Measurements from ENCODE around the gene RTEL1.

Gene RTEL1

DNA sequence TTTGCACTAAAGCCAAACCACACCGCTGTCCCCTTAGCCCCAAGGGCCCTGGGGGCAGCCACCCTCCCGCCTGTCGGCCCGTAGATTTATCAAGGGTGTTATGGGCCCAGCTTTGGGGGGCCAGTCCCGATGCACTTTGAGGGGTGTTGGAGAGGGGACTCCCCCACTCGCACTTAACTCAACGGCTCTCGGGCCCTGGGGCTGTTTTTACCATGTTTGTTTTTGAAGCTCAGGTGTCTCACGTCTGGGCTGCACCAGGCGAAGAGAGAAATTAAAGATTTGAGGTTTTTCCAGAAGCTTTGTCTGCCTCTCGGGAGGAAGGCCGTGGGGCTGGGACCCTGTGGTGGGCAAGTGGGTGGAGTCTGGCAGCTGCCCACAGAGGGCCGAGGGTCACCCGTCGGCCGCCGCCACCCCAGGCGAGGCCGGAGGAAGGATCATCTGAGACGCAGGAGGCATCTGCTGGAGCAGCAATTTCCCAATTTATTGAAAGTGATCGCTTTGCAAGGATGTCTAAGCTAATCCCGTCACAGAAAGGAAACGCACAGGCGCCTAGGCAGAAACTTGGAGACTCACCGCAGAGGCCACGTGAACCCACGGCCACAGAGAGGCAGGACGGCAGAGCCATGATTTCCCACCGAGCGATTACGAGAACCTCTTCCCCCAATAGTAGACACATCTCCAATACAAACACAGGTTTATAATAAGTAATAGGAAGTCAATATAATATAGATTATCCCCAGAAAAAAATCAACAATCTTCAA is 85.3 kb downstream of the RTEL1 start:
- DNase-seq, result no peak

DNA sequence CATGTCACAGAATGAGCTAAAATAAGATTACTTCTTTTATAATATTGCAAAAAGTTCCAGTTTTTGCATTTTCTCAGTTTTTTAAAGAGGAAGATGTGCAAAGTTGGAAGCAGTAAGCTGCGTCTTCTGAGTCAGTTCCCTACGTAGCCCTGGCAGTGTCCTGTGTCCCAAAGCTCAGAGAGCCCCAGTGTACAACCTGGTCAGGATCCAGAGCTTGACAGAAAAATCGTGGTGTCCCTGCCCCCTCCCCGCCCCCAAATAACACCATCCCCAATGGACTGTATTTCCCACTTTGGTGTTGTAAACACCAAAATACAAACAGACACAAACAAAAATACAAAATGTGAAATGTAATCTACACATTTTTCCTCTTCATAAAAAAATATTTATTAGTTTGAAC is 86.0 kb downstream of the RTEL1 start:
- no peak for DNase-seq

DNA sequence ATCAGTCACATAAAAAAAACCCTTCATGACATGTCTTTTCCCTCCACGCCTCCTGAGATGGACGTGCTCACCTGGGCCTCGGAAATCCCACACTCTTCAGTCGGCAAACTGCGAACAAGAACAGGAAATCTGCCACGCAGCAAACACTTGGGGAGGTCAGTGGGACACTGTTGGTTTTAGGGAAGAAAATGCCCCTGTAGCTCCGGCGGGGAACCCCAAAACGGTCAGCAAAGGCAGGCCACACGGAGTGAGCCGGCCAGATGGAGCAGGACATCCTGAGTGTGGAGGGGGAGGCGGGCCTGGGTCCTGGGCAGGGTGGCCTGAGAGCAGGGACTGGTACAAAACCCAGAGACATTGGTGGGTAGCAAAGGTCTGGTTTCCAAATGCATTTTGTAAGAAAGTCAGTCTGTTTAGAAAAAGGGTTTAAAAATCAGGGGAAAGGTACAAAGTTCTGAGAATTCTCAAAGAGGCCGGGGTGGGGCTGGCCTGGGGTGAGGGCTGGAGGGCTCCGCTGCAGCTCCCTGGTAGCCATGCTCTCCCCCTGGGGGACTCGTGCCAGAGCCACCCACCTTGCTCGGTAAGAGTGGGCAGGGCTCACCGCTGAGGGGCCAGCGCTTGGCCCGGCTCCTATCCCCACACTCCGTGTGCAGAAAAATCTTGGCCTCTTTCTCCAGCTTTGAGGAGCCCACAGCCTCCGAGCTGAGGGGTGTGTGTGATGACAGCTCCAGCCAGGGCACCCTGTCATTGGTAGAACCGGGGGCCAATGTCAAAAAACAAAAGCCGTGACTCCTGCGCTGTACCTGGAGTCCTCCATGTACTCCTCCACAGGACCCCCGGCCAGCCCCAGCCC is 86.7 kb downstream of the RTEL1 start:
- no peak for DNase-seq

DNA sequence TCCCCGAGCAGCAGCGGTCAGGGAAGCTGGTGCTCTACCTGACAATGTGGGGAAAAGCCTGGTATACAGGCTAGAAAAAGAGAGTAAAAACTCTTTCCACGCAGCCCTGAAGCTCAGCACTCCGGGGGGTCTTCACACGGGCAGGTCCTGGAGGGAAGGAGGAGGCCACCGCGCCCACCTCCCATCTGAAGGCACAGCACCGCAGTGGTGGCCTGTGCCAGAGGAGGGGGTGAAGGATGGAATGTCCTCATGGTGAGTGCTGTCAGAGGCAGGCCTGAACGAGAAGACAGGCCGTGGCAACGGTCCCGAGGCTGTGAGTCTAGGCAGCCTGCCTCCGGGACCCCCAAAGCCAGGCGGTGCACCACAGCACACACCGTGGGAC is 87.3 kb downstream of the RTEL1 start:
- DNase-seq, result no peak

Data from T1000 (cell line).